Activated CD8-positive, alpha-beta T cell treated with anti-CD3 and anti-CD28 coated beads for 36 hours (primary cell): ENCODE data around the gene NLGN1. TPM values are rescaled to one million over a fixed set of nuclear protein-coding genes. Genes with fewer than 3 reads are reported as not detected.

Experiments
- ATAC-seq: fragments of 200-7000 bp; cut with Tn5 transposase; one replicate; pipeline ENCODE4 v1.10.0; 2021; ENCODE audit warnings: mild to moderate bottlenecking, moderate library complexity
- CTCF ChIA-PET: fragments of 350-600 bp; sonication (Branson Sonifier 250); formaldehyde crosslinking; loops from one replicate; lab custom pipeline; 2021; ENCODE audit warnings: antibody characterized with exemption; lab: Charles Lee
- POLR2A ChIA-PET: fragments of 350-600 bp; sonication (Branson Sonifier 250); formaldehyde crosslinking; loops from one replicate; lab custom pipeline; 2021; ENCODE audit warnings: antibody characterized with exemption; lab: Charles Lee
- DNase-seq: peaks from one replicate; pipeline ENCODE4 v3.0.0-alpha.2; 2020
- H3K27ac Mint-ChIP-seq: one replicate; pipeline ENCODE4 v1.8.0; 2021; ENCODE audit warnings: mild to moderate bottlenecking, mixed read lengths
- H3K27me3 Mint-ChIP-seq: one replicate; pipeline ENCODE4 v1.8.0; 2021; ENCODE audit warnings: mixed read lengths
- H3K36me3 Mint-ChIP-seq: one replicate; pipeline ENCODE4 v1.8.0; 2021; ENCODE audit warnings: low read depth, mixed read lengths
- H3K4me1 Mint-ChIP-seq: one replicate; pipeline ENCODE4 v1.8.0; 2021; ENCODE audit warnings: low read depth, mixed read lengths
- H3K4me3 Mint-ChIP-seq: one replicate; pipeline ENCODE4 v1.8.0; 2021; ENCODE audit warnings: mild to moderate bottlenecking, moderate library complexity, mixed read lengths
- H3K9me3 Mint-ChIP-seq: one replicate; pipeline ENCODE4 v1.8.0; 2021; ENCODE audit warnings: mixed read lengths
- intact Hi-C: fragments of 100-400 bp; cut with micrococcal nuclease; formaldehyde crosslinking; loops from one replicate; pipeline ENCODE4 v1.10.0; 2022
- total RNA-seq, 2 experiments: library from RNA; stranded (reverse); gene quantifications; one replicate each; pipeline ENCODE4 v1.2.3, GENCODE V29; 2021
- TF ChIP-seq, protein P1 (sequence below): fragments of 200-600 bp; IDR thresholded peaks from one replicate; pipeline ENCODE4 v1.8.0; 2022; ENCODE audit warnings: antibody characterized with exemption, mild to moderate bottlenecking

The NLGN1 gene
- total RNA-seq, 2 experiments from 2014 or later = not detected

DNA sequence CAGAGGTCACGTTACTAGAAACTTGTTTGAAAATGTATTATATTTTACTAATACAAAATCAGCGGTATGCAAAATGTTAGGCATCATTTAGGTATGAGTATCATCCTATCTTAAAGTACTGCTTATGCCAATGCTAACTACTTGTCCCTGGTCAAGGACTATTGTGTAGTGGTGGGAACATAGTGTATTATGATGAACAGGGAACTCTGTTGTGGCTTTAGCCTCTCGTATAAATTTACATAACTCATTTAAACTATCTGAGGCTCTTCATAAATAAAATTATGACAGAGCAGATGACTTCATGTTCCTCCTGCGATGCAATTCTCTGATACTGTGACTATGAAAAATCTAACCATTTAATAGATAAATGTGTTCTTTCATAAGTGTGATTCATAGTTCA, 451.9 kb downstream of the NLGN1 start:
- ChIA-PET POLR2A (no interaction called here), CTCF (no interaction called here)
- no peak for DNase-seq
- Mint-ChIP-seq H3K27ac (no peak overlapping the region), H3K9me3 (peaks cover 5% of the 10 kb centered on the region), H3K4me3 (no peak overlapping the region), H3K27me3 (no peaks in the 10 kb centered on the region), H3K36me3 (no peaks in the 10 kb centered on the region), H3K4me1 (no peaks in the 10 kb centered on the region)
- no peak for ATAC-seq
- intact Hi-C loops = no loop called here
- TF ChIP-seq, protein P1, sequence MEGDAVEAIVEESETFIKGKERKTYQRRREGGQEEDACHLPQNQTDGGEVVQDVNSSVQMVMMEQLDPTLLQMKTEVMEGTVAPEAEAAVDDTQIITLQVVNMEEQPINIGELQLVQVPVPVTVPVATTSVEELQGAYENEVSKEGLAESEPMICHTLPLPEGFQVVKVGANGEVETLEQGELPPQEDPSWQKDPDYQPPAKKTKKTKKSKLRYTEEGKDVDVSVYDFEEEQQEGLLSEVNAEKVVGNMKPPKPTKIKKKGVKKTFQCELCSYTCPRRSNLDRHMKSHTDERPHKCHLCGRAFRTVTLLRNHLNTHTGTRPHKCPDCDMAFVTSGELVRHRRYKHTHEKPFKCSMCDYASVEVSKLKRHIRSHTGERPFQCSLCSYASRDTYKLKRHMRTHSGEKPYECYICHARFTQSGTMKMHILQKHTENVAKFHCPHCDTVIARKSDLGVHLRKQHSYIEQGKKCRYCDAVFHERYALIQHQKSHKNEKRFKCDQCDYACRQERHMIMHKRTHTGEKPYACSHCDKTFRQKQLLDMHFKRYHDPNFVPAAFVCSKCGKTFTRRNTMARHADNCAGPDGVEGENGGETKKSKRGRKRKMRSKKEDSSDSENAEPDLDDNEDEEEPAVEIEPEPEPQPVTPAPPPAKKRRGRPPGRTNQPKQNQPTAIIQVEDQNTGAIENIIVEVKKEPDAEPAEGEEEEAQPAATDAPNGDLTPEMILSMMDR = no peak

DNA sequence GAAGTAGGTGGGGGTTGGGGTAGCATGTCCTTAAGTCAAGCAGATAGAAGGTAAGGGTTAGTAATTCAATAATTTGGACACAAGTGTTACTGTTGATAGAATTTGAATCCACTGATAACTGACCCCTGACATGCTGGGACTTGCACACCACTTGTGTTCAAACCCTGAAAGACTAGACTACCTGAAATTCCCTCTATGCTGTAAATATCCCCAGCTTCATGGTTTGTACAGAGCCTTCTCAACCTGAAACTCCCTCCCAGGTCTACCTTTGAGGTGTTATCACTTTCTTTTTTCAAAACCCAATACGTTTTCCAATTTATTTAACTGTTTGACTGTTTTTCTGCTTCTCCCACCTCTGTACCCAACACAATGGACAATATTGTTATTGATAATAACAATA, 459.6 kb downstream of the NLGN1 start:
- TF ChIP-seq, protein P1 = no peak
- no peak overlapping the region for H3K4me3 Mint-ChIP-seq
- no peaks in the 10 kb centered on the region for H3K36me3 Mint-ChIP-seq
- intact Hi-C loops = no loop called here
- DNase-seq (no peak), ATAC-seq (no peak)
- POLR2A ChIA-PET = no interaction called here
- H3K9me3 Mint-ChIP-seq = no peaks in the 10 kb centered on the region
- H3K27ac Mint-ChIP-seq = no peak overlapping the region
- H3K4me1 Mint-ChIP-seq = no peaks in the 10 kb centered on the region
- CTCF ChIA-PET = no interaction called here
- H3K27me3 Mint-ChIP-seq = no peaks in the 10 kb centered on the region

- Mint-ChIP-seq H3K9me3 (no peaks in the 10 kb centered on the region), H3K27ac (no peak overlapping the region), H3K36me3 (no peaks in the 10 kb centered on the region), H3K4me1 (no peaks in the 10 kb centered on the region), H3K4me3 (no peak overlapping the region), H3K27me3 (no peaks in the 10 kb centered on the region)
- DNase-seq = no peak
- intact Hi-C loops = no loop called here
- ATAC-seq = no peak
- ChIA-PET CTCF (no interaction called here), POLR2A (no interaction called here)
- TF ChIP-seq, protein P1 = no peak
These were observed 465.2 kb downstream of the NLGN1 start for GRCh38 chr3:173862701-173863100.

DNA sequence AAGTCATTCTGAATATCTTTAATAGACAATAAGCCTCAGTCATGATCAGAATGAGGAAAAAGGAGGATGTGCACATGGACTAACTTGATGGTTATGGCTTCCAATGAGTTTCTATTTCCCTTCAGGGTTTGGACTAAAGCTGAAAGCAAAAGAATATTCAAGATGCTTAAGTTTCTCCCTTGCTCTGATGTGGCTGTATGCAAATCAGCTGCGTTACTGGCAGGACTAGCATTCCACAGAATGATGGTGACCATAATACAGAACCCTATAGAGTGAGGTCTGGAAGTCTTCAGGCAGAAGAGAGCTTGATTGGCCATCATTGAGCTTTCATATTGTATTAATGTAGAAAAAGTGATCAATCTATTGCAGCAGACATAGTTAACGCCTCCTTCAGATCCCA, 466.0 kb downstream of the NLGN1 start:
- DNase-seq = no peak
- POLR2A ChIA-PET = no interaction called here
- Mint-ChIP-seq H3K27ac (no peak overlapping the region), H3K9me3 (no peaks in the 10 kb centered on the region), H3K4me1 (no peaks in the 10 kb centered on the region), H3K36me3 (no peaks in the 10 kb centered on the region), H3K4me3 (no peak overlapping the region), H3K27me3 (no peaks in the 10 kb centered on the region)
- ATAC-seq = no peak
- intact Hi-C loops = no loop called here
- CTCF ChIA-PET = no interaction called here
- TF ChIP-seq, protein P1 = no peak

- Mint-ChIP-seq H3K27ac (no peak overlapping the region), H3K4me3 (no peak overlapping the region), H3K36me3 (no peaks in the 10 kb centered on the region), H3K9me3 (no peaks in the 10 kb centered on the region), H3K4me1 (no peaks in the 10 kb centered on the region), H3K27me3 (no peaks in the 10 kb centered on the region)
- ChIA-PET POLR2A (no interaction called here), CTCF (no interaction called here)
- no peak for DNase-seq
- no peak for ATAC-seq
- TF ChIP-seq, protein P1 = no peak
- intact Hi-C loops = no loop called here
These were observed 468.5 kb downstream of the NLGN1 start for GRCh38 chr3:173865900-173866498.
